AG04450 (cell line): ENCODE measurements around the gene PRKN. TPM values are rescaled to one million over a fixed set of nuclear protein-coding genes. Genes with fewer than 3 reads are reported as not detected.

Experiments
- CTCF ChIA-PET: fragments of 300-600, 350-600 bp; formaldehyde crosslinking; extraction: SDS; loops from one replicate; lab custom pipeline; 2022; ENCODE audit warnings: antibody characterized with exemption, inconsistent platforms; lab: Charles Lee
- POLR2A ChIA-PET: fragments of 350-600 bp; formaldehyde crosslinking; extraction: SDS; loops from one replicate; lab custom pipeline; 2021; ENCODE audit warnings: antibody characterized with exemption, inconsistent platforms; lab: Yijun Ruan, JAX
- DNase-seq: peaks from one replicate; pipeline ENCODE4 v3.0.0-alpha.2; 2011; ENCODE audit warnings: low read depth, low spot score
- H3K27ac ChIP-seq: one replicate; pipeline ENCODE4 v1.5.1; 2012; ENCODE audit warnings: low read depth, low read length, control low read depth
- H3K27me3 ChIP-seq: one replicate; pipeline ENCODE4 v1.6.0; 2012; ENCODE audit warnings: low read length; ENCODE audit not compliant: control insufficient read depth, insufficient read depth
- H3K4me3 ChIP-seq: 2 replicates; pipeline ENCODE4 v1.5.1; 2011; ENCODE audit warnings: mild to moderate bottlenecking, low read depth, low read length, control low read depth
- H3K9me3 ChIP-seq: 2 replicates; pipeline ENCODE4 v1.5.1; 2012; ENCODE audit warnings: low read length; ENCODE audit not compliant: control insufficient read depth, insufficient read depth
- CTCF ChIP-seq: IDR thresholded peaks from 2 replicates; pipeline ENCODE4 v1.5.1; 2011; ENCODE audit warnings: low read depth, low read length, control low read depth, inconsistent platforms
- polyA plus RNA-seq: library from polyadenylated mRNA; depleted of rRNA; stranded (reverse); fragments of >200 nt; gene quantifications from 2 replicates; pipeline ENCODE4 v1.2.3, GENCODE V29; 2011

Gene PRKN
- polyA plus RNA-seq, 1 experiment: not detected

GRCh38 chr6:161410076-161410475, 1317.5 kb downstream of the PRKN start:
- TF ChIP-seq CTCF: no peak
- no peak for DNase-seq
- POLR2A ChIA-PET: no interaction called here
- CTCF ChIA-PET: interaction anchor here (1.7 kb wide), 1 partner anchor 8 kb away, joined by 7 read pairs; no protein-coding TSS in a partner anchor
- H3K9me3 ChIP-seq: peaks cover 7% of the 10 kb centered on the region
- H3K27me3 ChIP-seq: no peaks in the 10 kb centered on the region
- H3K27ac ChIP-seq: no peak overlapping the region
- no peak overlapping the region for H3K4me3 ChIP-seq

DNA sequence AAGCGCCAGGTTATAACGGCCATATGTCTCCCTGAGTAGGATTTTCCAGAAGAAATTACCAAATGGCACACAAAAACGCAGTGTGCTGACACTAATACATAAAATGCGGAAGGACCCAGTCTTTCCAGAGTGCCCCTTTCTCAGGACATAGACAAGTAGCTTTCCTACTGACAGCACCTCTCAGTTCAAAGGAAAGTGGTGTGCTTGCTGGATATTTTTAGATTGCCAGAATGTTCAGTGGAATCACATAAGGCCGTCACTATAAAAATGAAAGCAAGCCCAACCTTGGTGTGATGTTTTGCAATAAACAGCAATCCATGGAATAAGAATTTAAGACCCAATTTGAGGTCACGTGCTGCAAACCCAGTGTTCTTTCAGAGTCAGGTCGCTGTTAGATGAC, 1318.2 kb downstream of the PRKN start:
- H3K27me3 ChIP-seq: no peaks in the 10 kb centered on the region
- TF ChIP-seq CTCF: no peak
- ChIA-PET CTCF (interaction anchor here (1.7 kb wide), 1 partner anchor 9 kb away, joined by 7 read pairs; no protein-coding TSS in a partner anchor), POLR2A (no interaction called here)
- H3K9me3 ChIP-seq: peaks cover 7% of the 10 kb centered on the region
- H3K4me3 ChIP-seq: no peak overlapping the region
- H3K27ac ChIP-seq: no peak overlapping the region
- DNase-seq: no peak

GRCh38 chr6:161408041-161408440, 1319.5 kb downstream of the PRKN start:
- Histone ChIP-seq H3K4me3 (no peak overlapping the region), H3K9me3 (peaks cover 7% of the 10 kb centered on the region; the same call in 1 of the 2 replicates), H3K27me3 (no peaks in the 10 kb centered on the region), H3K27ac (peak overlapping the region; percentile 47)
- ChIA-PET CTCF (interaction anchor here (2.2 to 4.2 kb wide), 2 partner anchors 10 to 15 kb away, joined by 13 to 51 read pairs; no protein-coding TSS in a partner anchor), POLR2A (no interaction called here)
- no peak for DNase-seq
- TF ChIP-seq CTCF: no peak

DNA sequence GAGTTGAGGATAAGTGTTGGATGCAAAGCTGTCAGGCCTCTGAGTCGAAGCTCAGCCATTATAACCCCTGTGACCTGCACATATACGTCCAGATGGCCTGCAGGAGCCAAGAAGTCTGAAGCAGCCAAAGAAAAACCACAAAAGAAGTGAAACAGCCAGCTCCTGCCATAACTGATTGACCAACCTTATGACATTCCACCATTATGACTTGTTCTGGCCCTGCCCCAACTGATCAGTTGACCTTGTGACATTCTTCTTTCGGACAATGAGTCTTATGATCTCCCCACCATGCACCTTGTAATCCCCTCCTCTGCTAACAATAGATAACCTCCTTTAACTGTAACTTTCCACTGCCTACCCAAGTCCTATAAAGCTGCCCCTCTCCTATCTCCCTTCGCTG, 1320.0 kb downstream of the PRKN start:
- Histone ChIP-seq H3K27me3 (no peaks in the 10 kb centered on the region), H3K9me3 (peaks cover 7% of the 10 kb centered on the region; the same call in 1 of the 2 replicates), H3K4me3 (no peak overlapping the region), H3K27ac (peak overlapping the region; percentile 47)
- ChIA-PET CTCF (interaction anchor here (2.2 to 4.2 kb wide), 2 partner anchors 11 to 14 kb away, joined by 13 to 51 read pairs; no protein-coding TSS in a partner anchor), POLR2A (interaction anchor here (1.0 to 1.4 kb wide), 3 partner anchors 10 to 38 kb away, joined by 3 to 4 read pairs (median 3); no protein-coding TSS in a partner anchor)
- DNase-seq: peak; percentile 24
- TF ChIP-seq CTCF: no peak

- no peak for TF ChIP-seq CTCF
- ChIA-PET CTCF (interaction anchor here (2.2 to 4.2 kb wide), 2 partner anchors 11 to 14 kb away, joined by 13 to 51 read pairs; no protein-coding TSS in a partner anchor), POLR2A (interaction anchor here (1.0 to 1.4 kb wide), 3 partner anchors 11 to 38 kb away, joined by 3 to 4 read pairs (median 3); no protein-coding TSS in a partner anchor)
- no peak overlapping the region for H3K4me3 ChIP-seq
- H3K9me3 ChIP-seq: peaks cover 7% of the 10 kb centered on the region; the same call in 1 of the 2 replicates
- no peak overlapping the region for H3K27ac ChIP-seq
- H3K27me3 ChIP-seq: no peaks in the 10 kb centered on the region
- DNase-seq: no peak
Observed at GRCh38 chr6:161407115-161407514, 1320.5 kb downstream of the PRKN start.
